GF-D8 (cell line): ENCODE results near the gene HSD17B12.
A peak's percentile ranks its signal among the peaks of the same experiment; 100 is the strongest.

Experiments used
- DNase-seq: peaks from one replicate; lab custom pipeline; 2025; lab: John Stamatoyannopoulos, UW

The HSD17B12 gene

GRCh38 chr11:43688394-43688793, 7.9 kb downstream of the HSD17B12 start:
- DNase-seq: no peak

- no peak for DNase-seq
Observed at GRCh38 chr11:43689167-43689566, 8.6 kb downstream of the HSD17B12 start.

- DNase-seq: peak; percentile 6
Observed at GRCh38 chr11:43690929-43691725, 10.6 kb downstream of the HSD17B12 start.

GRCh38 chr11:43691806-43692205, 11.3 kb downstream of the HSD17B12 start:
- DNase-seq: no peak

GRCh38 chr11:43693069-43693468, 12.5 kb downstream of the HSD17B12 start:
- DNase-seq: no peak

- DNase-seq: peak; percentile 26
Observed at GRCh38 chr11:43693731-43694130, 13.2 kb downstream of the HSD17B12 start.

GRCh38 chr11:43694477-43694876, 13.9 kb downstream of the HSD17B12 start:
- DNase-seq: no peak

- DNase-seq: no peak
Observed at GRCh38 chr11:43697679-43698078, 17.1 kb downstream of the HSD17B12 start.

- DNase-seq: no peak
Observed at GRCh38 chr11:43699870-43700269, 19.3 kb downstream of the HSD17B12 start.

- DNase-seq: no peak
Observed at GRCh38 chr11:43706631-43707030, 26.1 kb downstream of the HSD17B12 start.

GRCh38 chr11:43708776-43709175, 28.2 kb downstream of the HSD17B12 start:
- DNase-seq: no peak

- no peak for DNase-seq
Observed at GRCh38 chr11:43709689-43710088, 29.2 kb downstream of the HSD17B12 start.

GRCh38 chr11:43712676-43713075, 32.1 kb downstream of the HSD17B12 start:
- DNase-seq: no peak

GRCh38 chr11:43718373-43718772, 37.8 kb downstream of the HSD17B12 start:
- DNase-seq: no peak

GRCh38 chr11:43723617-43724016, 43.1 kb downstream of the HSD17B12 start:
- no peak for DNase-seq

- DNase-seq: no peak
Observed at GRCh38 chr11:43732225-43732624, 51.7 kb downstream of the HSD17B12 start.

- DNase-seq: no peak
Observed at GRCh38 chr11:43734256-43734655, 53.7 kb downstream of the HSD17B12 start.

GRCh38 chr11:43735115-43735514, 54.6 kb downstream of the HSD17B12 start:
- DNase-seq: no peak

- DNase-seq: no peak
Observed at GRCh38 chr11:43735961-43736360, 55.4 kb downstream of the HSD17B12 start.

GRCh38 chr11:43736502-43737200, 56.1 kb downstream of the HSD17B12 start:
- DNase-seq: no peak

GRCh38 chr11:43737201-43737590, 56.7 kb downstream of the HSD17B12 start:
- DNase-seq: no peak

GRCh38 chr11:43738600-43739409, 58.3 kb downstream of the HSD17B12 start:
- DNase-seq: peak; percentile 4

- no peak for DNase-seq
Observed at GRCh38 chr11:43746670-43747069, 66.1 kb downstream of the HSD17B12 start.
